ENCODE data around the gene SF3B6. TPM values are rescaled to one million over a fixed set of nuclear protein-coding genes. Genes with fewer than 3 reads are reported as not detected.
A peak's percentile ranks its signal among the peaks of the same experiment; 100 is the strongest.
"Not testable (repeated sequence)": the region's sequence is repeated elsewhere in the genome, so short reads cannot be mapped to it uniquely, and the experiment has no call there.

Gene SF3B6
- total RNA-seq, 1 experiment from 2014 or later: 285 TPM

DNA sequence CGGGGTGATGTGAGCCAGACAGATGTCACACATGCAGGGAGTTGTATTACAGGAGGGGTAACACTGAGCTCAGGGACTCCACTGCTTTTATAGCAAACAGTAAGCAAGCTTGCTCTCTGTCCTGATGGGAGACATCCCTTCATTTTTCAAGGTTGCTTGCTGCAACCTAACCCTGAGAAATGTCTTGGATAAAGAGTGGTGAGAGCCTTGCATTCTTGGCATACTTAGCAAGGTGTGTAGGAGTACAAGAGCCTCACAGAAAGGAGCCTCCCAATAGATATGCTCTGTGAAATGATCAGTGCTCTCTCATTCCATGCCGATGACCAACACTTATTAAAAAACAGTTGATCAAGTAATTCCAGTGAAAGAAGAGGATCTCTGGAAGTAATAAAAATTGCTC, 38.9 kb upstream of the SF3B6 start:
- Histone ChIP-seq H3K27ac (ENCODE audit: low read length) (no peak overlapping the region), H3K79me2 (ENCODE audit: low read length) (no peaks in the 10 kb centered on the region), H4K20me1 (ENCODE audit: insufficient read depth, low read depth, low read length) (no peaks in the 10 kb centered on the region), H3K4me1 (ENCODE audit: low read length) (peaks cover 7% of the 10 kb centered on the region), H3K4me2 (ENCODE audit: low read depth, low read length, poor library complexity, severe bottlenecking) (no peak overlapping the region), H3K4me3 (ENCODE audit: low read length) (no peak overlapping the region), H3K9me2 (replicated peaks; ENCODE audit: insufficient read depth, low read length) (no peaks in the 10 kb centered on the region), H2AFZ (ENCODE audit: low read length) (no peak overlapping the region), H3K27me3 (ENCODE audit: low read length) (no peaks in the 10 kb centered on the region), H3K9ac (ENCODE audit: low read length) (no peak overlapping the region), H3K36me3 (ENCODE audit: insufficient read depth, low read length) (no peaks in the 10 kb centered on the region), H3K9me3 (ENCODE audit: low read length) (no peaks in the 10 kb centered on the region)
- peak; percentile 10 for DNase-seq

- no peak overlapping the region for H3K4me2 ChIP-seq (ENCODE audit: low read depth, low read length, poor library complexity, severe bottlenecking)
- DNase-seq: peak; percentile 0
Observed at GRCh38 chr2:24111407-24111901, 35.3 kb upstream of the SF3B6 start.

GRCh38 chr2:24110660-24111303, 34.7 kb upstream of the SF3B6 start:
- Histone ChIP-seq H3K9me3 (ENCODE audit: low read length) (no peaks in the 10 kb centered on the region), H2AFZ (ENCODE audit: low read length) (no peak overlapping the region), H3K27me3 (ENCODE audit: low read length) (no peaks in the 10 kb centered on the region), H3K9me2 (replicated peaks; ENCODE audit: insufficient read depth, low read length) (no peaks in the 10 kb centered on the region), H3K4me1 (ENCODE audit: low read length) (no peaks in the 10 kb centered on the region), H3K27ac (ENCODE audit: low read length) (no peak overlapping the region), H3K4me2 (ENCODE audit: low read depth, low read length, poor library complexity, severe bottlenecking) (no peak overlapping the region), H4K20me1 (ENCODE audit: insufficient read depth, low read depth, low read length) (no peaks in the 10 kb centered on the region), H3K9ac (ENCODE audit: low read length) (no peak overlapping the region), H3K4me3 (ENCODE audit: low read length) (no peak overlapping the region), H3K79me2 (ENCODE audit: low read length) (no peaks in the 10 kb centered on the region), H3K36me3 (ENCODE audit: insufficient read depth, low read length) (no peaks in the 10 kb centered on the region)
- peak; percentile 37 for DNase-seq

More at GRCh38 chr2:24111407-24111901, 35.3 kb upstream of the SF3B6 start:
- no peaks in the 10 kb centered on the region for H3K36me3 ChIP-seq (ENCODE audit: insufficient read depth, low read length)
- no peaks in the 10 kb centered on the region for H4K20me1 ChIP-seq (ENCODE audit: insufficient read depth, low read depth, low read length)
- H3K4me3 ChIP-seq (ENCODE audit: low read length): no peak overlapping the region
- H3K9me2 ChIP-seq (replicated peaks; ENCODE audit: insufficient read depth, low read length): no peaks in the 10 kb centered on the region
- no peaks in the 10 kb centered on the region for H3K79me2 ChIP-seq (ENCODE audit: low read length)
- no peaks in the 10 kb centered on the region for H3K4me1 ChIP-seq (ENCODE audit: low read length)
- H3K9me3 ChIP-seq (ENCODE audit: low read length): no peaks in the 10 kb centered on the region
- no peaks in the 10 kb centered on the region for H3K27me3 ChIP-seq (ENCODE audit: low read length)
- no peak overlapping the region for H3K27ac ChIP-seq (ENCODE audit: low read length)
- no peak overlapping the region for H2AFZ ChIP-seq (ENCODE audit: low read length)
- H3K9ac ChIP-seq (ENCODE audit: low read length): no peak overlapping the region

GRCh38 chr2:24109431-24109830, 33.3 kb upstream of the SF3B6 start:
- not testable (repeated sequence) for H3K9me2 ChIP-seq (replicated peaks; ENCODE audit: insufficient read depth, low read length); H3K79me2 ChIP-seq (ENCODE audit: low read length); H4K20me1 ChIP-seq (ENCODE audit: insufficient read depth, low read depth, low read length); H3K9me3 ChIP-seq (ENCODE audit: low read length); H3K27me3 ChIP-seq (ENCODE audit: low read length); H3K4me2 ChIP-seq (ENCODE audit: low read depth, low read length, poor library complexity, severe bottlenecking); H3K4me3 ChIP-seq (ENCODE audit: low read length); H3K27ac ChIP-seq (ENCODE audit: low read length); H3K9ac ChIP-seq (ENCODE audit: low read length); H2AFZ ChIP-seq (ENCODE audit: low read length); H3K4me1 ChIP-seq (ENCODE audit: low read length); H3K36me3 ChIP-seq (ENCODE audit: insufficient read depth, low read length)
- DNase-seq: peak; percentile 2

DNA sequence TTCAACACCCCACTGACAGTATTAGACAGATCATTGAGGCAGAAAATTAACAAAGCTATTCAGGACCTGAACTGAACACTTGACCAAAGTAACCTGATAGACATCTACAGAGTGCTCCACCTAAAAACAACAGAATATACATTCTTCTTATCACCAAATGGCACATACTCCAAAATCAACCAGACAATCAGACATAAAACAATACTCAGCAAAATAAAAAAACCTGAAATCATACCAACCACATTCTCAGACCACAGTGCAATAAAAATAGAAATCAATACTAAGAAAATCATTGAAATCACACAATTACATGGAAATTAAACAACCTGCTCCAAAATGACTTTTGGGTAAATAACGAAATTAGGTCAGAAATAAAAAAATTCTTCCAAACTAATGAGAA, 31.2 kb upstream of the SF3B6 start:
- Histone ChIP-seq H3K4me2 (ENCODE audit: low read depth, low read length, poor library complexity, severe bottlenecking) (no peak overlapping the region), H3K9ac (ENCODE audit: low read length) (no peak overlapping the region), H3K9me2 (replicated peaks; ENCODE audit: insufficient read depth, low read length) (no peaks in the 10 kb centered on the region), H3K27ac (ENCODE audit: low read length) (no peak overlapping the region), H3K27me3 (ENCODE audit: low read length) (no peaks in the 10 kb centered on the region), H4K20me1 (ENCODE audit: insufficient read depth, low read depth, low read length) (no peaks in the 10 kb centered on the region), H3K36me3 (ENCODE audit: insufficient read depth, low read length) (no peaks in the 10 kb centered on the region), H3K9me3 (ENCODE audit: low read length) (no peaks in the 10 kb centered on the region), H3K79me2 (ENCODE audit: low read length) (no peaks in the 10 kb centered on the region), H3K4me1 (ENCODE audit: low read length) (peaks cover 13% of the 10 kb centered on the region), H2AFZ (ENCODE audit: low read length) (no peak overlapping the region), H3K4me3 (ENCODE audit: low read length) (no peak overlapping the region)
- DNase-seq: peak; percentile 15

DNA sequence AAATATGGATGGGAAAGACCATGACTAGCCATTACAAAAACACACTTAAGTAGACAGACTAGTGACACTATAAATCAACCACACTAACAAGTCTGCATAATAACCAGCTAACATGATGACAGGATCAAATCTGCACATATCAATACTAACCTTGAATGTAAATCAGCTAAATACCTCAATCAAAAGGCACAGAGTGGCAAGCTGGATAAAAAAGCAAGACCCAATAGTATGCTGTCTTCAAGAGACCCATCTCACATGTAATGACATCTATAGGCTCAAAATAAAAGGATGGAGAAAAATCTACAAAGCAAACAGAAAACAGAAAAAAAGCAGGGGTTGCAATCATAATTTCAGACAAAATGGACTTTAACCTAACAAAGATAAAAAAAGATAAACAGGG, 30.7 kb upstream of the SF3B6 start:
- peaks cover 13% of the 10 kb centered on the region for H3K4me1 ChIP-seq (ENCODE audit: low read length)
- no peak overlapping the region for H2AFZ ChIP-seq (ENCODE audit: low read length)
- no peaks in the 10 kb centered on the region for H4K20me1 ChIP-seq (ENCODE audit: insufficient read depth, low read depth, low read length)
- DNase-seq: peak; percentile 37
- no peak overlapping the region for H3K4me3 ChIP-seq (ENCODE audit: low read length)
- no peaks in the 10 kb centered on the region for H3K79me2 ChIP-seq (ENCODE audit: low read length)
- H3K9me2 ChIP-seq (replicated peaks; ENCODE audit: insufficient read depth, low read length): no peaks in the 10 kb centered on the region
- no peak overlapping the region for H3K4me2 ChIP-seq (ENCODE audit: low read depth, low read length, poor library complexity, severe bottlenecking)
- H3K9ac ChIP-seq (ENCODE audit: low read length): no peak overlapping the region
- H3K9me3 ChIP-seq (ENCODE audit: low read length): no peaks in the 10 kb centered on the region
- no peaks in the 10 kb centered on the region for H3K36me3 ChIP-seq (ENCODE audit: insufficient read depth, low read length)
- H3K27me3 ChIP-seq (ENCODE audit: low read length): no peaks in the 10 kb centered on the region
- H3K27ac ChIP-seq (ENCODE audit: low read length): no peak overlapping the region

DNA sequence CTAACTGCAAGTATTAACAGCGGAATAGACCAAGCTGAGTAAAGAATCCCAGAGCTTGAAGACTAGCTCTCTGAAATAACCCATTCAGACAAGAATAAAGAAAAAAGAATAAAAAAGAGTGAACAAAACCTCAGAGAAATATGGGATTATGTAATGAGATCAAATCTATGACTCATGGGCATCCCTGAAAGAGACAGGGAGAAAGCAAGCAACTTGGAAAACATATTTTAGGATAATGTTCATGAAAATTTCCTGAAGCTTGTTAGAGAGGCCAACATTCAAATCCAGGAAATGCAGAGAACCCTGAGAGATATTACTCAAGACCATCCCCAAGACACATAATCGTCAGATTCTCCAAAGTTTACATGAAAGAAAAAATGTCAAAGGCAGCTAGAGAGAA, 29.7 kb upstream of the SF3B6 start:
- Histone ChIP-seq H3K4me2 (ENCODE audit: low read depth, low read length, poor library complexity, severe bottlenecking) (no peak overlapping the region), H3K9ac (ENCODE audit: low read length) (no peak overlapping the region)

DNA sequence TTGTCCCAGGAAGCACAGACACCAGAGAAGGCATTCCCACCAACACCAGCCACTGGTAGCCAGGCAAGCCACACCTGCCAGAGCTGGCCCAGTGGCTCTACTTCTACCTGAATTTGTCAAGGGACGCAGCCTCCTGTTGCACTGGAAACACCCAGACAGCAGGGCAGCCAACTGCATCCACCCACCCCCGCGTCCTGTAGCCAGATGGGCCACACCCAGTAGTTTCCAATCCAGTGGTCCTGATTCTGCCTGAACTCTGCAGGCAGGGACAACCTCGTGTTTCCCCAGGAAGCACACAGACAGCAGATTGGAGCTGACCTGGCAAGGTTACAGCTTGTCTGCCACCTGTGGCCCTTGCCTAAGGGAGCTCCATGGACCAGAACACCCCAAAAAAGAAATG, 28.8 kb upstream of the SF3B6 start:
- peak; percentile 34 for DNase-seq
- no peaks in the 10 kb centered on the region for H3K79me2 ChIP-seq (ENCODE audit: low read length)
- no peaks in the 10 kb centered on the region for H3K36me3 ChIP-seq (ENCODE audit: insufficient read depth, low read length)
- H4K20me1 ChIP-seq (ENCODE audit: insufficient read depth, low read depth, low read length): no peaks in the 10 kb centered on the region
- no peaks in the 10 kb centered on the region for H3K27me3 ChIP-seq (ENCODE audit: low read length)
- peaks cover 13% of the 10 kb centered on the region for H3K4me1 ChIP-seq (ENCODE audit: low read length)
- H3K9me2 ChIP-seq (replicated peaks; ENCODE audit: insufficient read depth, low read length): no peaks in the 10 kb centered on the region
- H3K9me3 ChIP-seq (ENCODE audit: low read length): no peaks in the 10 kb centered on the region
- H3K9ac ChIP-seq (ENCODE audit: low read length): no peak overlapping the region
- H2AFZ ChIP-seq (ENCODE audit: low read length): no peak overlapping the region
- H3K27ac ChIP-seq (ENCODE audit: low read length): no peak overlapping the region
- H3K4me3 ChIP-seq (ENCODE audit: low read length): no peak overlapping the region
- no peak overlapping the region for H3K4me2 ChIP-seq (ENCODE audit: low read depth, low read length, poor library complexity, severe bottlenecking)

More for the DNA sequence above, 29.7 kb upstream of the SF3B6 start:
- H3K9me2 ChIP-seq (replicated peaks; ENCODE audit: insufficient read depth, low read length): no peaks in the 10 kb centered on the region
- H3K36me3 ChIP-seq (ENCODE audit: insufficient read depth, low read length): no peaks in the 10 kb centered on the region
- H3K27me3 ChIP-seq (ENCODE audit: low read length): no peaks in the 10 kb centered on the region
- peaks cover 13% of the 10 kb centered on the region for H3K4me1 ChIP-seq (ENCODE audit: low read length)
- no peak overlapping the region for H3K4me3 ChIP-seq (ENCODE audit: low read length)
- H3K79me2 ChIP-seq (ENCODE audit: low read length): no peaks in the 10 kb centered on the region
- no peaks in the 10 kb centered on the region for H4K20me1 ChIP-seq (ENCODE audit: insufficient read depth, low read depth, low read length)
- H3K9me3 ChIP-seq (ENCODE audit: low read length): no peaks in the 10 kb centered on the region
- no peak for DNase-seq
- no peak overlapping the region for H3K27ac ChIP-seq (ENCODE audit: low read length)
- no peak overlapping the region for H2AFZ ChIP-seq (ENCODE audit: low read length)

Measured in Karpas-422 (cell line).